ENCODE results near the gene ZSWIM3. TPM values are rescaled to one million over a fixed set of nuclear protein-coding genes. Genes with fewer than 3 reads are reported as not detected.

Gene ZSWIM3
- total RNA-seq, 5 donors from 2014 or later (not counting 1 experiment from before 2014, with no cell fraction given): 1.4 to 7.5 (median 5.6) TPM

GRCh38 chr20:45882469-45883099 is 25.2 kb downstream of the ZSWIM3 start:
- no peaks in the 10 kb centered on the region for H3K9me3 Mint-ChIP-seq
- peaks cover 16% of the 10 kb centered on the region for H3K36me3 Mint-ChIP-seq
- Histone ChIP-seq H3K36me3 (ENCODE audit: control insufficient read depth in 2 of 2, extremely low read depth in 1 of 2, insufficient read depth in 1 of 2, low read length in 1 of 2) (peaks cover 6 to 32% of the 10 kb centered on the region in 2 donors), H3K4me3 (ENCODE audit: control insufficient read depth in 1 of 2, extremely low read depth in 1 of 2, low read length in 1 of 2) (no peak overlapping the region), H3K9me3 (no peaks in the 10 kb centered on the region), H3K27ac (ENCODE audit: low read length) (no peak overlapping the region), H3K27me3 (replicated peaks in 1 of 2; ENCODE audit: control insufficient read depth in 2 of 2, extremely low read depth in 1 of 2, insufficient read depth in 2 of 2, low read length in 1 of 2) (no peaks in the 10 kb centered on the region), H3K4me1 (ENCODE audit: control insufficient read depth in 1 of 2, extremely low read depth in 1 of 2, insufficient read depth in 2 of 2, low read length in 2 of 2) (peaks cover 5 to 32% of the 10 kb centered on the region in 2 experiments)
- 93% methylated on average over 4 of the region's 4 CpGs for WGBS (ENCODE audit: insufficient coverage)
- ChIA-PET CTCF (interaction anchor here (0.6 to 2.4 kb wide), 3 partner anchors 14 to 106 kb away, joined by 3 to 11 read pairs (median 5); no protein-coding TSS in a partner anchor), POLR2A (no interaction called here)
- H3K4me3 Mint-ChIP-seq: peak overlapping the region; percentile 60 to 81 (median 61)
- H3K27me3 Mint-ChIP-seq: no peaks in the 10 kb centered on the region
- peaks cover 44 to 48% (median 46%) of the 10 kb centered on the region in 3 donors for H3K4me1 Mint-ChIP-seq
- ATAC-seq (replicated peaks in 1 of 4) (no peak), DNase-seq (no peak)
- peak overlapping the region; percentile 58 to 69 for H3K27ac Mint-ChIP-seq

GRCh38 chr20:45883100-45883469 is 25.7 kb downstream of the ZSWIM3 start:
- Histone ChIP-seq H3K27ac (ENCODE audit: low read length) (no peak overlapping the region), H3K36me3 (ENCODE audit: control insufficient read depth in 2 of 2, extremely low read depth in 1 of 2, insufficient read depth in 1 of 2, low read length in 1 of 2) (peaks cover 7 to 27% of the 10 kb centered on the region in 2 donors), H3K4me1 (ENCODE audit: control insufficient read depth in 1 of 2, extremely low read depth in 1 of 2, insufficient read depth in 2 of 2, low read length in 2 of 2) (peaks cover 5 to 32% of the 10 kb centered on the region in 2 experiments), H3K9me3 (no peaks in the 10 kb centered on the region), H3K27me3 (replicated peaks in 1 of 2; ENCODE audit: control insufficient read depth in 2 of 2, extremely low read depth in 1 of 2, insufficient read depth in 2 of 2, low read length in 1 of 2) (no peaks in the 10 kb centered on the region), H3K4me3 (ENCODE audit: control insufficient read depth in 1 of 2, extremely low read depth in 1 of 2, low read length in 1 of 2) (no peak overlapping the region)
- DNase-seq (no peak), ATAC-seq (replicated peaks in 1 of 4) (no peak)
- POLR2A ChIA-PET: interaction anchor here in 1 of 2 donors (1.2 kb wide), 1 partner anchor 52 kb away, joined by 3 read pairs; the partner anchor contains the start of gene PCIF1
- CTCF ChIA-PET: interaction anchor here in 1 of 2 donors (0.6 kb wide), 1 partner anchor 106 kb away, joined by 5 read pairs; no protein-coding TSS in a partner anchor
- Mint-ChIP-seq H3K4me3 (peak overlapping the region; percentile 18 to 81 (median 35)), H3K9me3 (no peaks in the 10 kb centered on the region), H3K4me1 (peaks cover 44 to 50% (median 48%) of the 10 kb centered on the region in 3 donors), H3K36me3 (peaks cover 16% of the 10 kb centered on the region), H3K27ac (peak overlapping the region; percentile 53 to 69), H3K27me3 (no peaks in the 10 kb centered on the region)
- 82% methylated on average over 9 of the region's 9 CpGs for WGBS (ENCODE audit: insufficient coverage)

DNA sequence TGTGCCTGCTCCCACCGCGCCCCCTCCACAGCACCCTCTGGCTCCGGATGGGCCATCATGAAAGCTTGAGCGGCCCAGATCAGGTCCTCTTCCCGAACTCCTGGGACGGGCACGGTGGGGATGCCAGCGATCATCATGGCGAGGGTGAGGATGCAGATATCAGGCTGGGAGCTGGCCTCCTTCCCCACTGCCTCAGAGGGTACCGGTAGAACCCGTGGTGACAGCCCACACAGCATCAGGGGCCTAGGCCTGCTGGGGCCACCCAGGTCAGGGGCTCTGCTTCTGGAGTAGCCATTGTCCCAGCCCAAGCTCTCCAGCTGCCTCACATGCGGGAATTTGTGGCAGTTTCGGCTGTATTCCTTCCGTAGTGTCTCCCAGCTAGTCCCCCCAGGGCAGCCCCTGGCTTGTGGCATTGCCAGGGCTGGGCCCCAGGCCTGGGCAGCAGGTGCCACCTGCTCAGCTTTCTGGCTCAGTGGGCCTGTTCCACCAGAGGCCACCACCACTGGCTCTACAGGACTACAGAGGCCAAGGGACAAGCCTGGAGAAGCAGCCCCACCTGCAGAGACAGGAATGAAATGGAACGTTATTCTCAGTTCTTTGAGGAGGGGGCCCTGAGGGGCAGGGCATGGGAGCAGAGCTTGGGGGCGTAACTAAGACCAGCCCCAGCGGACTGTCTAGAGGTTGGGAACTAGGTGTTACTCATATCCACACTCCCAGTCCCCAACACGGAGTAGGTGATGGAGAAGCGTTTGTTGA is 29.4 kb downstream of the ZSWIM3 start:
- ATAC-seq (replicated peaks in 1 of 4) (no peak), DNase-seq (no peak)
- 93% methylated on average over 14 of the region's 19 CpGs for WGBS (ENCODE audit: insufficient coverage)
- Mint-ChIP-seq H3K27me3 (no peaks in the 10 kb centered on the region), H3K36me3 (peaks cover 16% of the 10 kb centered on the region), H3K4me3 (no peak overlapping the region), H3K9me3 (no peaks in the 10 kb centered on the region), H3K27ac (peak overlapping the region in 1 of 2 donors; percentile 36), H3K4me1 (peaks cover 43 to 56% (median 55%) of the 10 kb centered on the region in 3 donors)
- H3K27me3 ChIP-seq (replicated peaks in 1 of 2; ENCODE audit: control insufficient read depth in 2 of 2, extremely low read depth in 1 of 2, insufficient read depth in 2 of 2, low read length in 1 of 2): no peaks in the 10 kb centered on the region
- ChIA-PET CTCF (no interaction called here), POLR2A (no interaction called here)
- peaks cover 4 to 33% of the 10 kb centered on the region in 2 experiments for H3K4me1 ChIP-seq (ENCODE audit: control insufficient read depth in 1 of 2, extremely low read depth in 1 of 2, insufficient read depth in 2 of 2, low read length in 2 of 2)
- no peaks in the 10 kb centered on the region for H3K9me3 ChIP-seq
- peaks cover 10 to 23% of the 10 kb centered on the region in 2 donors for H3K36me3 ChIP-seq (ENCODE audit: control insufficient read depth in 2 of 2, extremely low read depth in 1 of 2, insufficient read depth in 1 of 2, low read length in 1 of 2)
- no peak overlapping the region for H3K27ac ChIP-seq (ENCODE audit: low read length)
- no peak overlapping the region for H3K4me3 ChIP-seq (ENCODE audit: control insufficient read depth in 1 of 2, extremely low read depth in 1 of 2, low read length in 1 of 2)

- Histone ChIP-seq H3K27ac (ENCODE audit: low read length) (no peak within 1 kb of the TSS), H3K27me3 (replicated peaks in 1 of 2; ENCODE audit: control insufficient read depth in 2 of 2, extremely low read depth in 1 of 2, insufficient read depth in 2 of 2, low read length in 1 of 2) (no peaks in the 10 kb centered on the region), H3K9me3 (no peaks in the 10 kb centered on the region), H3K36me3 (ENCODE audit: control insufficient read depth in 2 of 2, extremely low read depth in 1 of 2, insufficient read depth in 1 of 2, low read length in 1 of 2) (peaks cover 10 to 22% of the 10 kb centered on the region in 2 donors), H3K4me3 (ENCODE audit: control insufficient read depth in 1 of 2, extremely low read depth in 1 of 2, low read length in 1 of 2) (no peak within 1 kb of the TSS), H3K4me1 (ENCODE audit: control insufficient read depth in 1 of 2, extremely low read depth in 1 of 2, insufficient read depth in 2 of 2, low read length in 2 of 2) (peaks cover 4 to 36% of the 10 kb centered on the region in 2 experiments)
- peaks cover 16% of the 10 kb centered on the region for H3K36me3 Mint-ChIP-seq
- H3K27me3 Mint-ChIP-seq: no peaks in the 10 kb centered on the region
- H3K4me1 Mint-ChIP-seq: peaks cover 43 to 57% (median 56%) of the 10 kb centered on the region in 3 donors
- ChIA-PET CTCF (no interaction called here), POLR2A (no interaction called here)
- DNase-seq (no peak), ATAC-seq (replicated peaks in 1 of 4) (no peak)
- no peak within 1 kb of the TSS for H3K4me3 Mint-ChIP-seq
- no CpG with 5 or more reads among the region's 8 CpGs for WGBS (ENCODE audit: insufficient coverage)
- peak within 1 kb of the TSS; percentile 36 to 52 for H3K27ac Mint-ChIP-seq
- H3K9me3 Mint-ChIP-seq: no peaks in the 10 kb centered on the region
Measured at GRCh38 chr20:45887346-45887715, 29.9 kb downstream of the ZSWIM3 start, which contains the start of gene SPATA25. Gene SPATA25, minus strand, starts transcription at chr20:45887622. Its CDS starts 32 bp downstream, at chr20:45887590.

DNA sequence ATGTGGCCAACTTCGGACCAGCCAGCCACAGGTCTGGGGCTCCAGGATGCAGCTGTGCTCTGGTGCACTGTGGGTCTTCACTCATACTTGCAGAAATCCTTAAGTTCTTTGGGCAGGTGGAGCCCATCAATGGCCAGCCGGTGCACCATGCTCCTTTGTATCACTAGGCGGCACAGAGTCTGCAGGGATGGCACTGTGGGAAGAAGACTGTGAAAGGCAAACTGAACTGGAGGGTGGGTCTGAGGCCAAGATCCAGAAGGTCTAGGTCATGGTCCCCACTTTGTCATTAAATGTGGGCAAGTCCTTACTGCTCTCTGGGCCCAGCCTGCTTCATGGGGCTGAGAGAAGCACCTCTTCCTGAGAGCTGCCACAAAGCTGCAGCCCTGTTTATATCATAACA is 31.3 kb downstream of the ZSWIM3 start:
- no peak overlapping the region for H3K27ac ChIP-seq (ENCODE audit: low read length)
- no peaks in the 10 kb centered on the region for H3K27me3 ChIP-seq (replicated peaks in 1 of 2; ENCODE audit: control insufficient read depth in 2 of 2, extremely low read depth in 1 of 2, insufficient read depth in 2 of 2, low read length in 1 of 2)
- no peaks in the 10 kb centered on the region for H3K9me3 ChIP-seq
- no peak overlapping the region for H3K27ac Mint-ChIP-seq
- H3K36me3 ChIP-seq (ENCODE audit: control insufficient read depth in 2 of 2, extremely low read depth in 1 of 2, insufficient read depth in 1 of 2, low read length in 1 of 2): peaks cover 6 to 10% of the 10 kb centered on the region in 2 donors
- WGBS (ENCODE audit: insufficient coverage): 93% methylated on average over 3 of the region's 3 CpGs
- DNase-seq (no peak), ATAC-seq (replicated peaks in 1 of 4) (no peak)
- no peak overlapping the region for H3K4me3 ChIP-seq (ENCODE audit: control insufficient read depth in 1 of 2, extremely low read depth in 1 of 2, low read length in 1 of 2)
- peaks cover 7% of the 10 kb centered on the region for H3K36me3 Mint-ChIP-seq
- no peak overlapping the region for H3K4me3 Mint-ChIP-seq
- peaks cover 35 to 57% (median 56%) of the 10 kb centered on the region in 3 donors for H3K4me1 Mint-ChIP-seq
- H3K27me3 Mint-ChIP-seq: no peaks in the 10 kb centered on the region
- POLR2A ChIA-PET: interaction anchor here in 1 of 2 donors (0.6 kb wide), 1 partner anchor 57 kb away, joined by 3 read pairs; no protein-coding TSS in a partner anchor
- H3K4me1 ChIP-seq (ENCODE audit: control insufficient read depth in 1 of 2, extremely low read depth in 1 of 2, insufficient read depth in 2 of 2, low read length in 2 of 2): peaks cover 4 to 47% of the 10 kb centered on the region in 2 experiments
- CTCF ChIA-PET: interaction anchor here (0.5 kb wide), 2 partner anchors 44 to 82 kb away, joined by 5 read pairs; no protein-coding TSS in a partner anchor
- H3K9me3 Mint-ChIP-seq: no peaks in the 10 kb centered on the region

Data from T-cell (primary cell).